Activated CD8-positive, alpha-beta memory T cell treated with anti-CD3 and anti-CD28 coated beads for 1 hour (primary cell): ENCODE measurements around the gene TEX44.

ENCODE experiments used
- DNase-seq, 2 donors: peaks; one replicate each; pipeline ENCODE4 v3.0.0-alpha.2; 2020; ENCODE audit warnings: low read depth in 1 of 2; ENCODE audit errors: extremely low read depth in 1 of 2

The TEX44 gene

DNA sequence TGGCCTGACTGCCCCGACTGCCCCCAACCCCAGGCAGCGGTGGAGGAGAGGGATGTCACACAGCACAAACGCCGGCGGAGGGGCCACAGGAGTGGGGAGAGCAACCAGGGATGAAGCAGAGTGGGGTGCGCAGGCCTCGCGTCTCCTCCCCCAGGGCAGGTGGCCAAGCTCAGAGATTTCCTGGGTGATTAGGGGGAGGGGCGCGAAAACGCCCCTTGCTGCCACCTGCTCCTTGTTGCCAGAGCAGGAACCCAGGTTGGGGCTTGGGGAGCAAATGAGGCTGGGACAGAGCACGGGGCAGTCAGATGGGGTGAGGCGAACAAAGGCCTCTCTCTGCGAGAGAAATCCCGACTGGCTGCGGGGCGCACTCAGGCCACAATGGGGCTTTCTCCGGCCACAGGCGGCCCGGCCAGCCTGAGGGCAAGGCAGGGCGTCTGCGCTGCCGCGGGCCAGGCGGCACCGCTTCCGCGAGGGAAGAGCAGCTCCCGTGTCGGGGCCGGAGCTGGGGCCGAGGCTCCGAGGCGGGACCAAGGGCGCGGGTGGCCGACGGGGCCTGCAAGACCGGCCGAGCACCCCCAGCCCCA is 11.5 kb downstream of the TEX44 start:
- peak in 1 of 2 donors; percentile 11 for DNase-seq

DNA sequence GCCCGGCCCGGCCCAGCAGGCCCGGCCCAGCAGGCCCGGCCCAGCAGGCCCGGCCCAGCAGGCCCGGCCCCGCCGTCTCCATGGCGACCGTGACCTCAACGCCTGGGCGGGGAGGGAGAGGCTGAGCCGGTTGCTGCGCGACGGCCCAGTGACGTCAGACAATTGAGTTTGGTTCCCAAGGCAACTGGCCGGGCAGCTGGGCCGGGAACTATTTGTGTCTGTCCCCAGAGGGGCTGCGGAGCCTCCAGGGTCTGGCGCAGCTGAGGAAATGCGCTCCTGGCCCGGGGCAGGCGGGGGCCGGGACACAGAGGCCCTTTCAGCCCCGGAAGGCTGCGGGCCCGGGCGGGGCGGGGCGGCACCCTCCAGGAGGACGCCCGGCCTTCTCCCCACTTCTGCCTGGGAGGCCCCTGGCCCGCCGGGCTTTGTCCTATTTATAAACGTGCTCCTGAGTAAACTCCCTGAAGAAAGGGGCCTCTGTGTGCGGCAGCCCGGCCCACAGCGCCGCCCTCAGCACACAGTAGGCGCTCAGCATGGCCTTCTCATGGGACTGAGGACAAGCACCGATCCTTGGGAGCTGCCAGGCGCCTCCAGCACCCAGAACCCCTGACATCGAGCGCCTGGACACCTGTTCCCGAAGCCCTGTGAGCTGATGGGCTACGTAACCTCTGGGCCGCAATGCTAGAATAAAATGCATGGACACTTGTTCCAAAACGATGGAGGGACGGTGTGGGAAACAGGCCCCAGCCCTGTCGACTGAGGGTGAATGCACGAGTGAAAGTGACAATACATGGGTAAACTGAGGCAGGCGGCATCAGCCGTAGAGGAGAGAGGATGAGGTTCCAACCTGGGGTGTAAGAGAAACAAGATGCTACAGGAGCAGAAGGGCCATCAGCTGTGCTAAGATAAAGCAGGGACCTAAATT is 12.3 kb downstream of the TEX44 start:
- peak; percentile 93 to 98 for DNase-seq

DNA sequence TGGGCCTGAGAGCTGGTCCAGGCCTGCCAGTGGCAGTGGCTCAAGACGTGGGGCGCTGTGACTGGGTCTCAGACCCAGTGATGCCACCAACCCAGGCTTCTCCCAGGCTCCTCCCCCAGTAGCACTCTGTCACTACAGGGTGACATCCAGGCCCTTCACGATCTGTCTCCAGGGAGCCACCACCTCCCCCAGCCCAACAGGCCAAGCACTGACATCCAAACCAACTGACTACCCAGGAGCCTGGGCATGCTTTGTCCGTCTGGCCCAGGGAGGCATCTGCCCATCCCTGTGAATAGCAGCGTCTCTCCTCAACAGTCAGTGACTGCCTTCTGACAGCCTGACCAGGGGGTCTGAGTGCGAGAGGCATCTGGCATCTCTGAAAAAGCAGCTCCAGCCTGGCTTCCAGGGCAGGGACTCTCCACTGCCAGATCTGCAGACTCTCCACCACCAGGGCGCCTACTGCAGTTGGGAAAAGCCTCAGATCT is 13.0 kb downstream of the TEX44 start:
- no peak for DNase-seq

DNA sequence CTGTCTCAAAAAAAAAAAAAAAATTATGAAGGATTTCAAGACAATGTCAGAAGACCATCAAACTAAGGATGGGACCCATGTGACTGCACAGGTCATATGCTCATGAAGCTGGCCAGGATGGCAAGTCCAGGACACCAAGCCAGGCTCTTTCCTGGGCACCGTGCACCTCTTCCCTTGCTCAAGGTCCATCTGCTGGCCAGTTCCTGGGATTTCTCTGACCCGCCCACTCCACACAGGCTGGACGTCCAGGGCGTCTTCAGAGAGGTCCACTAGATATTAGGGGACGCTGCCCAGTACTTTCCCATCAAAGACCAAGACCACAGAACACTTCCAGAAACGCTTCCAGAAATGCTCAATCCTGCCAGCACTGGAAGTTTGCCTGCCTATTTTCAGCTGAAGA is 14.3 kb downstream of the TEX44 start:
- no peak for DNase-seq

DNA sequence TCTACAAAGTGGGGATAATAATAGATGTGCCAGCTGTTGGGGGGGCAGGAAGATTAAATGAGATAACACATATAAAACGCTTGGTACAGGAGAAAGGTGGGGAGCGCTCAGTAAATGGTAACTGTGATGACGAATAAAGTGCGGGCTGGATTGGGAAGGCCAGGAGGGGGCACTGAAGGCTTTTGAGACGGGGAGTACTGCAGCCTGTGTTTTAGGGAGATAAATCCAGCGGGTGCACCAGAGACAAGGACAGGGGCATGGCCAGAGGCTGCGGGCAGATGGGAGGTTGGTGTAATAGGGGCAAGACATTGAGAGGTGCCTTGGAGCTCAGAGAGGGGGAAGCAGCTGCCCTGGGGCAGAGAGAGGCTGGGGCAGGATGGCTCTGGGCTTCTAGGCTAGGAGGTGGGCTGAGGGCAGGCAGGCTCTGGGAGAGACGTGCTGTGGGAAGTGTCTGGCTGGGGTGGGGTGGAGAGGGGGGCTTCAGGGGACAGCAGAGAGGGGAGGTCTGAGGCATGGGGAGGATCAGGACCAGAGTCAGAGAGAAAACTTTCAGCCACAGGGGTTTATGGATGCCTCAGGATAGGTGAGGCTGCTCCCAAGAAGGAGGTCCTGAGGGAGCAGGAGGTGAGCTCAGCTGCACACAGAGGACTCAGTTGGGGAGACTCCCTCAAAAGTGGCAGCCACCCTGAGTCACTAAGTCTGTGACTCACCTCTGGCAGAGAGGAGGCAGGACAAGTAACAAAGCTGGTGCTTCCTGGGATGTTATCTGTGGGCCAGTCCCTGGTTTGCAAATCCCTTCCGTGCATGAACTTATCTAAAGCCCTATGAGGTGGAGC is 18.8 kb downstream of the TEX44 start:
- DNase-seq, result peak in 1 of 2 donors; percentile 14

DNA sequence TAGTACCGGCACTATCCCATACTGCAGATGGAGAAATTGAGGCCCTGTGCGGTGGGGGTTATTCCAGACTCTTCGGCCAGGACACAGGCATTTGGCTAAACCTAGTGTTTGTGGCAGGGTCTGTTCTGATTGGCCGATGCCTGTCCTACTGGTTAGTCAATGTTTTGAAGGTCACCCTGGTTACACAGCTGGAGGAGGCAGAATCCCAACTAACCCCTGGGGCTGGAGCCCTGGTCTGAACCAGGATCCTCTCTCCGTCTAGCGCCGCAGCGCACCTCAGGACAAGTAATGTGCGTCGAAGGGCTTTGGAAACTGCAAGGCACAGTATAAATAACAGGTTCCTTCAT is 19.4 kb downstream of the TEX44 start:
- no peak for DNase-seq

DNA sequence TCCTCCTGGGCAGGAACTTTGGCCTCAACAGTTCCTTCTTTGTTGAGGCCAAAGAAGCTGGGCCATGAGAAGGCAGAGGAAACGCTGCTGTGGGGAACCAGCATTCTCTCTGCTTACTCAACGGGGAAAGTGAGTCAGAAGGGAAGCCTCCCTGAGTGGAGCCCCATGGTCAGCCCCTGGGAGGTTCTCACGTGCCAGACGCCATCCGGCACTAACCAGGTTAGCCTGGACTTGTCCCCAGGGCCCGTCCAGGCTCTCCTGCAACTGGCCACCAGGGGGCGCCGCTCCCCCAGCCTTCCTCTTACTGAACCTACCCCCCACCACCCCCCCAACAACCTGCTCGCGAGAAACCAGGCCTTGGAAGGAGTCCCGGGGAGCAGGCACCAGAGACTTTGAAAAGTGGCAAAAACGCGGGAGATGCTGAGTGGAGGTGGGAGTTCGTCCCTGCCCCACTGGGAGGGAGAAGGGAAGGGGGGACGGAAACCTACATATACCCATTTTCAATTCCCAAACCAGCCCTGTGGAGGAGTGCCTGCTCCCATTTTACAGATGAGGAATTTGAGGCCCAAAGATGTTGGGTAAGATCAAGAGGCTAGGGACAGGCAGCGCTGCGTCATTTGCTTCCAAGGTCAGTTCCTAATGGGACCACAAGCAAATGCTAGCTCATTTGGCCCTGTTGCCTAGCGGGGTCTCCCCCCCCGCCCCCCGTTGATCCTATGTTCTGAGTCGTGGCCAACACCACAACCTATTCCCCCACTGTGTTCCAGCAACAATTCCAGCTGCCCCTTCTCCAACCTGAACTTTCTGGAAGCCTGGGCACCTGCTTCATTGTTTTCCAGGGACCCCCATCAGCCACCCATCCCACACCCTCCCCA is 20.0 kb downstream of the TEX44 start:
- peak; percentile 75 to 84 for DNase-seq

DNA sequence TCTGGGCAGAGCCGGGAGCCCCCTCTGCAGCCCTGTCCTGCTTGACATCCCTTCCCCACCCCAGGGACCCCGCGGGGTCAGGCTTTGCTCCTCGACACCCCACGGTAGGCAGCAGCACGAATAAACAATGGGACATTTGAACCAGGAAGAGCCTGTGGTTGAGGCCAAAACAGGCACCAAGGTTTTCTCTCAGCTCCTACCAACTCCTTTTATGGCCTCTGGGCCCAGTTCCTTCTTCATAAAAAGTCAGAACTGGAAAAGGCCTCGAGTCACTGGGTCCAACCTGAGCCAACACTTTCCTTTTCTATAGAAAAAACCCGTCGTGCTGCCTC is 20.6 kb downstream of the TEX44 start:
- DNase-seq, result no peak

DNA sequence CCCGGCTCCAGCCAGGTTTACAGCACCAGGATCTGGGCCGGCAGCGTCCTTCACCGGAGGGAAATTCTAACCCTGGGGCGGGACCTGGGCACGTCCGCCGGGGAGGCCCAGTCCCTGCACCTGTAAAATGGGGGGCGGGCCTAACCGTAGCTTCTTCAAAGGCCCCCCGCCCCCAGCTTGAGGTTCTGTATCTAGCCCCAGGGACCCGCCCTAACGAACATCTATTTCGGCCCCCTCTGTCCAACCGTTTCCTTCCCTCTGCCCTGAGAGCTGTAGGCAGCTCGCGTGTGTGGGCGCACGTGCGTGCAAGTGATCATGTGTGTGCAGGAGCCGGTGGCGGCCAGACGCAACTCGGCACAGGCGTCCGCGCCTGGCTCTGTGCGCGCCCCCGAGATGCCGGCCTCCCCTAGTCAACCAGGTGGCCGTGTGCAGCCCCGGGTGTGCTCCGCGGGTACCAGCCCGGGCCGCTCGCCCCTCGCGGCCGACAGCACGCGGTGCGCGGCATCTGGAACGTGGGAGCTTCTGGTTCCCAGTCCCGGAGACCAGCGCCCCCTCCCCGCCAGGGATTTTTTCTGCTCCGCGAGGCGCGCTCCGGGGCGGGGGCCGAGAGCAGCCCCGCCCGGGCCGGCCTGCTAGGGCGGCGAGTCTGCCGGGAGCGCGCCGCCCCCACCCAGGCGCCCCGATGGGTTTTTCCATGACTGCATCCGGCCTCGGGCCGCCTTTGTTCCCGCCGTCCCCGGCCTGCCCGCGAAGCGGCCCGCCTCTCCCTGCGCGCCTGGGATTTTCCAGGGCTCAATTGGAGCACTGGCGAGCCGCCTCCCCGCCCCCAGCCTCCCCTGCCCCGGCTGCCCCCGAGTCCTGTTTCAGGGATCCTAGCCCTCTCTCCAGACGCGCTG is 21.2 kb downstream of the TEX44 start:
- DNase-seq, result peak in 1 of 2 donors; percentile 44

DNA sequence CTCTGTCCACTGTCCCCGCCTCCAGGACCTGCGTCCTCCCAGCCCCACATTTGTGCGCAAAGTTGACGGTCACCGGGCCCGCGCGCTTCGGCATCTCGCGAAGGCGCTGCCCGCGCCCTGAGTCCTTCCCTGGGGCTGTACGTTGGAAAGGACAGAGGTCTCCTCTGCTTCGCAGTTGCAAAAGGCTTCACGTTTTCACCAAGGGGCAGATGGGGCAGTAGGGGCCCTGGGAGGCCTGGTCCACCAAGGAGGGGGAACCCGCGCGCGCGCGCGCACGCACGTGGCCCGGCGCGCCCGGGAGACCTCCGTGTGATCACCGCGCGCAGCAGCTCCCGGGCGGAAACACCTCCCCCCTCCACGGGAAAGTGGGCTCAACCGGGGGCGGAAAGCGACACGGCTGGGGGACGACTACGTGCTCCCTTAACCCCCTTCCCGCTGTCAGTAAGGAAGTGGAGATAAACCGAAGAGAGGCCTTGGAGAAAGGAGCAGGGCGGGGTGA is 21.9 kb downstream of the TEX44 start:
- peak in 1 of 2 donors; percentile 15 for DNase-seq

DNA sequence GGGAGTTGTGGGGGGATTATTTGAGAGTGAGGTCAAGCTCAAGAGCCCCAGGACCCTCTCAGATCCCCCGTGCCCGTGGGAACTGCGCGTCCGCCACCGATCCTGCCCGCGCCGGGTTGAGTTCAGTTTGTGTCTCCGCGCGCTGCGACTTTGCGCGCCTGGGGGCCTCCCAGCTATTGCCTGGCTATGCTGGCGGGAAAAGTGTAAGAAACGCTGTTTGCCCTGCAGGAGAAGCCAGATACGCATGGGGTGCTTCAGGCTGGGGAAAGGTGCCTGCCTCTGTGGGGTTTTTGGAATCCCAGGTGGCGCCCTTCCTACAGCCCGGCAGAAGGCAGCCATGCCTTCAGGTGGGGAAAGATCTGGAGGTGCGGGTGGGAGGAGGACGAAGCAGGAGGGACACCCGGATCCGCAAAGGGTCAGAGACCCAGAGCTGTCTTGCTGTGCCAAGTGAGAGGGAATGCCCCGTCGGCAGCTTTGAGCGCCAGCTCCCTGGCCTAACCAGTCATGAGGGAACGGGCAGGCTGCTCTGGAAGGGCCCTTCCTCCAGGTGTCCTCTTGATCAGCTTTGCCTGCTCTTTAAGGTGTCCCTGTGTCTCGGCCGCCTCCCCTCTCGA is 22.5 kb downstream of the TEX44 start:
- DNase-seq, result no peak

DNA sequence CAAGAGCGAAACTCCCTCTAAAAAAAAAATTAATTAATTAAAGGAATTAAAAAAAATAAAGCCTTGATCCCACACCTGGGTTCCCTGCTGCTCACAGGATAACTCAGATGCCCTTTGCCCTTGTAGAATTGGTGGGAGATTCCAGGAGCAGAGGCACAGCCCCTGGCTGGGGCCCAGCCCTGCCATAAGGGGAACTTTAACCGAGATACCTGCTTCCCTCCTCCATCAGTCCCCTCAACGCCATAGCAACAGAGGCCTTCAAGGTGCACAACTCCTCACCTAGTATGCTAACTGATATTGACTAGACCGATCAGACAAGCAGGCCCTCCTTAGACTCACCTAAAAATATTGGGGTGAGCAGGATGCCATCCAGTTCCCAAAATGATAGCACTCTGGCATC is 23.6 kb downstream of the TEX44 start:
- no peak for DNase-seq

DNA sequence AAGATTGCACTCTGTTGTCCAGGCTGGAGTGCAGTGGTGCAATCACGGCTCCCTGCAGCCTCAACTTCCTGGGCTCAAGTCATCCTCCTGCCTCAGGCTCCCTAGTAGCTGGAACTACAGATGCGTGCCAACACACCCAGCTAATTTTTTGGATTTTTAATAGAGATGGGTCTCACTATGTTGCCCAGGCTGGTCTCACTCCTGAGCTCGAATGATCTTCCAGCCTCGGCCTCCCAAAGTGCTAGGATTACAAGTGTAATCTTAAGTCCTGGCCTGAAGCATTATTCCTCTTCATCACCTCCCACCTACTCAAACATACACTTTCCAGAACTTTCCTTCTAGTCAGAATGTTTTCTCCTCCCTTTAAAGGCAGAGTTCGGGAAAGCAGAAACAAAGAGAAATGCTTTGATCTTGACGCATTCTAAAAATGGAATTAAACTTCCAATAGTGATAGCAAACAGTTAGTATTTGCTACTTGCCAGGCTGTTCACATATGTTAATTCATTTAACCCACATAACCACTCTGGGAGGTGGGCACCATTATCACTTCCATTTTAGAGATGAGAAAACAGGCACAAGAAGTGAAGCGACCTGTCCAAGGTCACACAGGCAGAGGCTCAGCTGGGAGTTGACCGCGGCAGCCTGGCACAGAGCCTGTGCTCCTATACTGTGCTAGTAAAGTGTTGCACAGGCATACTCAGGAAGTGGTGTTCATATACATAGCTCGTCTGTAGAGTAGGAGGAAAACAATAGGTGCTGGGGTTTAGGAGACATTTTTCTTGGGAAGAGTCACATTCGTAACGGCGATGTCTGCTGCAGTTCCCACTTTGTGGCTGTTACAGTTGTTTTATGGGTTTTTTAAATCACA is 24.6 kb downstream of the TEX44 start:
- no peak for DNase-seq

DNA sequence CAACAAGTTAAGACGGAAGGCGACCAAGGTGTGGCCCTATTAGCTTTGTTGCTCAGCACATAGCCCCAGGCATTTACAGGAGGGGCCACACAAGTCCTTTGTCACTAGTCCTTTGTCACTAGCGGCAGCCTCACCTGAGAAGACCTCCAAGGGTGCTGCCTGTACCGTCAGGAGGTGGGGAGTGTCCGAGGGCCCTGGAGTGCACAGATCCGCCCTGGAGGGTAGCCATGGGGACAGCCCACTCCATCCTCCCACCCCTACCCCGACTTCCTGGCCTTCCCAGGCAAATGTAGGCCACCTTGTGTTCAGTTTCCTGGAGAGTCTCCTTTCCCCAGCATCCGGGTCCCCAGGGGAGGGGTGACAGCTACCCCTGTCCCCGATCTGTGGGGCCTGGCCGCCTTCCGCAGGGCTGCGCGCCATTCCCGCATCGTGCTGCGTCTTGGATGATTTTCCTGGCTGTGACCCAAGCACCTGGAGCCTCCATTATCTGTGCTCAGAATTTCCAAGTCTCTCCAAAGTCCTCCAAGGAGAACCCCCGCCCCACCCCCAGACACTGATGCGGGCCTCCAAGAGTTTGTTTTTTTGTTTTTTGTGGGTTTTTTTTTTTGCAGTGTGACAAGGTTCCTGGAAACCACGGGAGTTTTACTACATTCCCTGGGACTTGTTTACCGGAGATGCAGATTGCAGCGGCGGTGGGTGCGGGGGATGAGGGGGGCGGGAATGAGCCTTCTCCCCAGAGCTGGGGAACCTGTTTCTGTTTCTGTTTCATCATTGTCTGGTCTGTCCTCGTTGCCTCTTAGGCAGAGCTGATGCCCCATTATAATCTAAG is 28.6 kb downstream of the TEX44 start:
- DNase-seq, result no peak

DNA sequence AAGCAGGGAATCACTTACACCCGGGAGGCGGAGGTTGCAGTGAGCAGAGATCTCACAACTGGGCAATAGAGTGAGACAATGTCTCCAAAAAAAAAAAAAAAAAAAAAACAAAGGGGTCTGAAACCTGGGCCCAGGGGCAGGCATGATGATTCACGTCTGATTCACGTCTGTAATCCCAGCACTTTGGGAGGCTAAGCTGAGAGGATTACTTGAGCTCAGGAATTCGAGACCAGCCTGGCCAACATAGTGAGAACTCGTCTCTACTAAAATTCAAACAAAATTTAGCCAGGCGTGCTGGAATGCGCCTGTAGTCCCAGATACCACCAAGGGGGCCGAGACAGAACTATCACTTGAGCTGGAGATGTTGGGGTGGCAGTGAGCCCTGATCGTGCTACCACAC is 30.3 kb downstream of the TEX44 start:
- no peak for DNase-seq

DNA sequence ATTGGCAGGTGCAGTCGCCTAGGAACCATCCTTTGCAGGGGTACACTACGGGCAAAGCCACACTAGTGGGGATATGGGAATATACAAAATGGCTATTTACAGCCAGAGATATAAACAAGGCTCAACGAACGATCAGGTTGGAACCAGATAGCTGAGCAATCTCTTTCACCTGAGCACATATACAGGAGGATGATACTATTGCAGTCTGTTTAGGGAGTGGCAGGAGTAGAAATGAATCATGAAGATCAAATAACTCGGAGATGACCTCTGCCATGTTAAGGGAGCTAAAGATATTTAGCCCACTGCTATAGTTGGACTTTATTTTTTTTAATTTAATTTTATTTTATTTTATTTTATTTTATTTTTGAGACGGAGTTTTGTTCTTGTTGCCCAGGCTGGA is 33.8 kb downstream of the TEX44 start:
- DNase-seq, result no peak
